ENCODE results near the gene NFATC1.

- no peak for TF ChIP-seq CTCF (IDR thresholded peaks at IDR 0.05)
- TF ChIP-seq POLR2AphosphoS5 (IDR thresholded peaks at IDR 0.05): no peak
Observed at GRCh38 chr18:79552696-79553095, 157.0 kb downstream of the NFATC1 start.

All from suprapubic skin (tissue), 3 donors.